ENCODE results near the gene ANKRD63. TPM values are rescaled to one million over a fixed set of nuclear protein-coding genes. Genes with fewer than 3 reads are reported as not detected.

ANKRD63 gene
- polyA plus RNA-seq, 1 donor (not counting 4 experiments of a cell fraction or from before 2014, with no cell fraction given), result not detected

GRCh38 chr15:40300367-40300766, 17.5 kb upstream of the ANKRD63 start:
- H4K20me1 ChIP-seq (ENCODE audit: control insufficient read depth, extremely low read depth, insufficient read depth, low read length), result no peaks in the 10 kb centered on the region

DNA sequence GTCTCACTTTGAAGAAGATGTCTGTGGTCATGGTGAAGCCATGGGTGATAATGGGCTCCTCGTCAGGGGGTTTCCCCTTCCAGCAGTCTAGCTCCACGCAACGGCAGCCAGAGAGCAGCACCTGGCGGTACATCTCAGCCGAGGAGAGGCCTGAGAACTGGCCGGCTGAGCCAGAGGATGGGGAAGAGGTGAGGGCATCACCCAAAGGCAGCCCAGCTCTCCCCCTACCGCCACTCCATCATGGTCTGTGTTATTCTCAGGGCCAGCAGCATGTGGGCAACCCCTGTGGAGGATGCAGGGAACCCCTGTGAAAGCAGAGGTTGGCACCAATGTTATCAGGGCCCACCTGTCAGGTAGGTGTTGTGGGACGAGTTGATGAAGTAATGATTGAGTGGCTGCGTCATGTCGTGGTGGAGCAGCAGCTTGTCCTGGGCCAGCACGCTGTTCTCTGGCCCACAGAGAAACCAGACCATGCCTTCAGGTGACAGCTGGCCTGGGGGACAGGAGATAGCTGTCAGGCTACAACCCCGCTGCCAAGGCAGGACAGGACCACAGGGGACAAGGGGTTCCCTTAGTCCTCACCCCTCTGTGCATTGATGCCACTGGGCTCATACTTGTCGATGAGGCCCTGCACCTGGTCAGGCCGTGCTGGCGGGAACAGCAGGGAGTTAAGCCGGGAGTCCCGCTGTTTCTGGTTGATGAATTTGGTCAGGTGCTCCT, 15.5 kb upstream of the ANKRD63 start:
- no peak for FAIRE-seq
- Histone ChIP-seq H3K4me1 (ENCODE audit: control insufficient read depth, extremely low read depth, insufficient read depth, low read length) (no peaks in the 10 kb centered on the region), H2AFZ (ENCODE audit: control insufficient read depth, low read length) (no peak overlapping the region), H3K27ac (ENCODE audit: control insufficient read depth, insufficient read depth, low read length) (no peak overlapping the region), H3K9me1 (ENCODE audit: control insufficient read depth, extremely low read depth, insufficient read depth, low read length) (no peaks in the 10 kb centered on the region), H4K20me1 (ENCODE audit: control insufficient read depth, extremely low read depth, insufficient read depth, low read length) (no peaks in the 10 kb centered on the region), H3K4me2 (ENCODE audit: control insufficient read depth, extremely low read depth, insufficient read depth, low read depth, low read length) (no peak overlapping the region), H3K79me2 (ENCODE audit: control insufficient read depth, insufficient read depth, low read length) (no peaks in the 10 kb centered on the region), H3K36me3 (ENCODE audit: control insufficient read depth in 2 of 2, extremely low read depth in 1 of 2, insufficient read depth in 2 of 2, low read length in 2 of 2) (no peaks in the 10 kb centered on the region), H3K9ac (ENCODE audit: control insufficient read depth, extremely low read depth, insufficient read depth, low read length) (no peak overlapping the region), H3K9me3 (ENCODE audit: control insufficient read depth, low read depth, low read length) (no peaks in the 10 kb centered on the region), H3K27me3 (ENCODE audit: control insufficient read depth, extremely low read depth, insufficient read depth, low read length) (peaks cover 20% of the 10 kb centered on the region), H3K4me3 (ENCODE audit: control insufficient read depth in 2 of 3, extremely low read depth in 1 of 3, insufficient read depth in 2 of 3, low read depth in 1 of 3, low read length in 3 of 3) (no peak overlapping the region)
- dilution Hi-C loops (cut with MboI; ENCODE audit: extremely low pct_ligation_motif_present, low sequenced_read_pairs), result no loop called here
- TF ChIP-seq CTCF (optimal IDR thresholded peaks at IDR 0.05 in 1 of 3, IDR thresholded peaks at IDR 0.05 in 1 of 3, conservative IDR thresholded peaks at IDR 0.05 in 1 of 3; ENCODE audit: extremely low read depth in 1 of 3, insufficient read depth in 2 of 3, low read length in 3 of 3), result no peak
- DNase-seq (ENCODE audit: low read depth, low spot score), result no peak

More at GRCh38 chr15:40300367-40300766, 17.5 kb upstream of the ANKRD63 start:
- H3K4me1 ChIP-seq (ENCODE audit: control insufficient read depth, extremely low read depth, insufficient read depth, low read length), result no peaks in the 10 kb centered on the region
- H3K27ac ChIP-seq (ENCODE audit: control insufficient read depth, insufficient read depth, low read length), result no peak overlapping the region
- peaks cover 12% of the 10 kb centered on the region for H3K27me3 ChIP-seq (ENCODE audit: control insufficient read depth, extremely low read depth, insufficient read depth, low read length)
- no peak overlapping the region for H3K4me3 ChIP-seq (ENCODE audit: control insufficient read depth in 2 of 3, extremely low read depth in 1 of 3, insufficient read depth in 2 of 3, low read depth in 1 of 3, low read length in 3 of 3)
- no peak overlapping the region for H3K4me2 ChIP-seq (ENCODE audit: control insufficient read depth, extremely low read depth, insufficient read depth, low read depth, low read length)
- dilution Hi-C loops (cut with MboI; ENCODE audit: extremely low pct_ligation_motif_present, low sequenced_read_pairs), result no loop called here
- H3K79me2 ChIP-seq (ENCODE audit: control insufficient read depth, insufficient read depth, low read length), result no peaks in the 10 kb centered on the region
- H3K36me3 ChIP-seq (ENCODE audit: control insufficient read depth in 2 of 2, extremely low read depth in 1 of 2, insufficient read depth in 2 of 2, low read length in 2 of 2), result no peaks in the 10 kb centered on the region
- no peaks in the 10 kb centered on the region for H3K9me1 ChIP-seq (ENCODE audit: control insufficient read depth, extremely low read depth, insufficient read depth, low read length)
- H3K9ac ChIP-seq (ENCODE audit: control insufficient read depth, extremely low read depth, insufficient read depth, low read length), result no peak overlapping the region
- H3K9me3 ChIP-seq (ENCODE audit: control insufficient read depth, low read depth, low read length), result no peaks in the 10 kb centered on the region
- no peak for FAIRE-seq
- H2AFZ ChIP-seq (ENCODE audit: control insufficient read depth, low read length), result no peak overlapping the region
- DNase-seq (ENCODE audit: low read depth, low spot score), result no peak
- no peak for TF ChIP-seq EZH2 (IDR thresholded peaks at IDR 0.05; ENCODE audit: low read length)
- TF ChIP-seq CTCF (optimal IDR thresholded peaks at IDR 0.05 in 1 of 3, IDR thresholded peaks at IDR 0.05 in 1 of 3, conservative IDR thresholded peaks at IDR 0.05 in 1 of 3; ENCODE audit: extremely low read depth in 1 of 3, insufficient read depth in 2 of 3, low read length in 3 of 3), result no peak

Data from keratinocyte (primary cell).